IMR-90 (cell line): ENCODE data around the gene CMTM5.
"Not testable (repeated sequence)": the region's sequence is repeated elsewhere in the genome, so short reads cannot be mapped to it uniquely, and the experiment has no call there.

Experiments
- CEBPB ChIP-seq: IDR thresholded peaks from 2 replicates; pipeline ENCODE4 v1.6.1; 2012; ENCODE audit warnings: low read depth, low read length, improper control_type of control experiment
- CTCF ChIP-seq: conservative IDR thresholded peaks from 2 replicates; pipeline ENCODE4 v1.5.1; 2012; ENCODE audit warnings: mild to moderate bottlenecking, low read depth, low read length, improper control_type of control experiment
- MAZ ChIP-seq: IDR thresholded peaks from 2 replicates; pipeline ENCODE4 v1.6.1; 2012; ENCODE audit warnings: low read depth, mild to moderate bottlenecking, low read length, improper control_type of control experiment, moderate library complexity, borderline replicate concordance
- MXI1 ChIP-seq: IDR thresholded peaks from 2 replicates; pipeline ENCODE4 v1.6.1; 2012; ENCODE audit warnings: low read depth, mild to moderate bottlenecking, low read length, moderate library complexity, borderline replicate concordance
- POLR2A ChIP-seq: IDR thresholded peaks from 2 replicates; pipeline ENCODE4 v1.6.1; 2012; ENCODE audit warnings: mild to moderate bottlenecking, low read depth, low read length
- RAD21 ChIP-seq: IDR thresholded peaks from 2 replicates; pipeline ENCODE4 v1.6.1; 2012; ENCODE audit warnings: low read length, improper control_type of control experiment
- SMC3 ChIP-seq: fragments of 150-350 bp; IDR thresholded peaks from 2 replicates; pipeline ENCODE4 v1.6.1; 2016; ENCODE audit warnings: low read depth, mild to moderate bottlenecking, antibody characterized with exemption, low read length, moderate library complexity
- USF2 ChIP-seq: fragments of 150-350 bp; IDR thresholded peaks from 2 replicates; pipeline ENCODE4 v1.6.1; 2017; ENCODE audit warnings: mild to moderate bottlenecking, antibody characterized with exemption, low read length, low read depth

GRCh38 chr14:23400496-23401149 lies 23.8 kb downstream of the CMTM5 start:
- not testable (repeated sequence) for TF ChIP-seq CTCF, USF2, MXI1, POLR2A, MAZ, SMC3, RAD21, CEBPB
